GM10266 (cell line): Measurements from ENCODE around the gene CLEC16A.

Experiments
- DNase-seq: peaks from one replicate; pipeline ENCODE4 v3.0.0; 2012; ENCODE audit errors: extremely low spot score
- TF ChIP-seq, protein P1 (sequence below): IDR thresholded peaks from 2 replicates; pipeline ENCODE4 v1.5.1; 2012; ENCODE audit warnings: mild to moderate bottlenecking, low read depth; ENCODE audit not compliant: control insufficient read depth, insufficient read depth; ENCODE audit errors: missing control alignments

Gene CLEC16A

DNA sequence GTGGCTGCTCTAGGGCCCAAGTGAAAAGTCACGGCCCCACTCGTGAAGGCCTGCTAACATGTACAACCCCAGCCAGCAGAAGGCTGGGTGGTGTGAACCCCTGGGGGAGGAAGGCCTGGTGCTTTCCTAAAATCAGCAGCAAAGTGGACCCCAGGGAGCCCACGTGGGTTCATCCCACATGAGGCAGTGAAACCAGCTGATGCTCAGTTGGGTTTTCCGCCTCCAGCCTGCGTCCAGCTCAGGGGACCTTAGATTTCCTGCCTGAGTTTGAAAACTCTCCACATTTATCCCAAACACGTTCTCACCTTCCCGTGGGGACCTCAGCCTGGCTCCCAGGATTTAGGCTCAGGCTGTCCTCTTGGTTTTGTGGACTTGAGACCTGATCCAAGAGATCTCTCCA, 225.8 kb downstream of the CLEC16A start:
- DNase-seq: no peak

DNA sequence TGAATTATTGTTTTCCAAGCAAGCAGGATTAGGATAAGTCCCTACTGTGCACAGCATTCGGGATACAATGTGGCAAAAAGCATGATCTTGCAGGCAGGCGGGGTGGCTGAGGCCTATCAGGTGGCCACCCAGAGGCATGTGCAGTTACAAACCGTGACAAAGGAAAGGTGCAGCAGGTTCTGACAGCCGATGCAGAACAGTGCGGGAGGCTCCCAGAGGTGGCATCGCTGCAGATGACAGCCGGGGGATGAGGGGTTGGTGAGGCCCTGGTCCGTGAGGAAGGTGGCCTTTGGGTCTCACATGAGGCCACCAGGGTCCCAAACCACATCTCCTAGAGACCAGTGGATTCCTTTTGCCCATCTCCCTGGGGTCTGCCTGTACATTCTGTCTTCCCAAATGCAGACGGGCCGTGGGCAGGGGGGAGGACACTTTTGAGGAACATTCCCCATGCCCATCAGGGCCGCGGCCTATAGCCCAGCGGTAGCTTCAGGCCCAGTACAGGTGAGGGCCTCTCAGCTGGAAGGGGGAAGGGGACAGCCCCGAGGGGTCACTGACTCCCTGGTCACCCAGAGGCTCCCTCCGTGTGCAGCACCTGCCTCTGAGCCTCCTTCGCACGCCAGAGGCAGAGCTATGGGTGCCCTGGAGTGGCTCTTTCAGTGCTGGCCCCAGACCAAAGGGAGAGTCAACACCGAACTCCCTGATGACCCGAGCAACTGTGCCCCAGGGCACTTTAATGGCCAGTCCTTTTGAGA, 226.5 kb downstream of the CLEC16A start:
- TF ChIP-seq, protein P1, sequence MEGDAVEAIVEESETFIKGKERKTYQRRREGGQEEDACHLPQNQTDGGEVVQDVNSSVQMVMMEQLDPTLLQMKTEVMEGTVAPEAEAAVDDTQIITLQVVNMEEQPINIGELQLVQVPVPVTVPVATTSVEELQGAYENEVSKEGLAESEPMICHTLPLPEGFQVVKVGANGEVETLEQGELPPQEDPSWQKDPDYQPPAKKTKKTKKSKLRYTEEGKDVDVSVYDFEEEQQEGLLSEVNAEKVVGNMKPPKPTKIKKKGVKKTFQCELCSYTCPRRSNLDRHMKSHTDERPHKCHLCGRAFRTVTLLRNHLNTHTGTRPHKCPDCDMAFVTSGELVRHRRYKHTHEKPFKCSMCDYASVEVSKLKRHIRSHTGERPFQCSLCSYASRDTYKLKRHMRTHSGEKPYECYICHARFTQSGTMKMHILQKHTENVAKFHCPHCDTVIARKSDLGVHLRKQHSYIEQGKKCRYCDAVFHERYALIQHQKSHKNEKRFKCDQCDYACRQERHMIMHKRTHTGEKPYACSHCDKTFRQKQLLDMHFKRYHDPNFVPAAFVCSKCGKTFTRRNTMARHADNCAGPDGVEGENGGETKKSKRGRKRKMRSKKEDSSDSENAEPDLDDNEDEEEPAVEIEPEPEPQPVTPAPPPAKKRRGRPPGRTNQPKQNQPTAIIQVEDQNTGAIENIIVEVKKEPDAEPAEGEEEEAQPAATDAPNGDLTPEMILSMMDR: no peak
- no peak for DNase-seq

More for the DNA sequence above, 225.8 kb downstream of the CLEC16A start:
- TF ChIP-seq, protein P1: no peak

DNA sequence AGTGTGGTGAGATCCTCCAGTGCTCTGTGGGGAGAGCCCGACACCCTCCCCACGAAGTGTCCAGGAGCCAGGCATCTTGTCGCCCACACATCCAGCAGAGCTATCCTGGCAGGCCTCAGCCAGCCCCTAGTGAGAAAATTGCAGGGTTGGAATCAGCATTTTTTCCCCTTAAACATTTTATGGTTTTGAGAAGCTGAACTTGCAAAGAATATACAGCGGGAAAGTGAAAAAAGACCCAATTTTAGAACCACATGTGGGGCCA, 227.0 kb downstream of the CLEC16A start:
- DNase-seq: no peak
- TF ChIP-seq, protein P1: no peak

DNA sequence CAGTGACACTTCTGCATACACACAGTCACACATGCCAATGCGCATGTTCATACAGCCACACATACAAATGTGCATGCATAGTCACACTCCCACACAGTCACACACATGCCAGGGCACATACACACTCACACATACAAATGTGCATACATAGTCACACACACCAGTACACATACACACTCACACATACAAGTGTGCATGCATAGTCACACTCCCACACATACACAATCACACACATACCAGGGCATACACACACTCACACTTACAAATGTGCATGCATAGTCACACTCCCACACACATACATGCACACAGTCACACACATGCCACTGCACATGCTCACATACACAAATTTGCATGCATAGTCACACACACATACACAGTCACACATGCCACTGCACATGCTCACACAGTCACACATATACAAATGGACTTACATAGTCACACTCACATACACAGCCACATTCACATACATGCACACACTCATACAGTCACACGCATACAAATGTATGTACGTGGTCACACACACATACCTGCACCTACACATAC, 227.5 kb downstream of the CLEC16A start:
- TF ChIP-seq, protein P1: no peak
- no peak for DNase-seq

DNA sequence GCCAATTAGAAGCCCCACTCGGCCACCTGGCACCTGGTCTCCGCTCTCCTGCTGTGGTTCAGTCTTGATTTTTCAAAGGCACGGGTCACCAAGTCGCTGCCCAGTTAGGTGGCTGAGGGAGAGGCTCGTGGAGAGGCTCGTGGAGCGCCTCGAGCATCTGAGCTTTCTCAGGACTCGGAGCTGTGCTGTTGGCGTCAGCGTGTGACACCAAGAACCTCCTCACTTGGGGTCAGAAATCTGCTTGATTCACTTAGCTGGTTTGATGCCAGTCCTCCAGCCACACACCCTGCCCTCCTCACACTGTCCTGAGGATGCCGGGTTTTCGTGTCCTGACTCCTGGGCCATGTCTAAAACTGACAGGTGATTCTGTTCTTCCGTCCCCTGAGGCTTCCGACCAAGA, 229.1 kb downstream of the CLEC16A start:
- no peak for DNase-seq
- TF ChIP-seq, protein P1: no peak

DNA sequence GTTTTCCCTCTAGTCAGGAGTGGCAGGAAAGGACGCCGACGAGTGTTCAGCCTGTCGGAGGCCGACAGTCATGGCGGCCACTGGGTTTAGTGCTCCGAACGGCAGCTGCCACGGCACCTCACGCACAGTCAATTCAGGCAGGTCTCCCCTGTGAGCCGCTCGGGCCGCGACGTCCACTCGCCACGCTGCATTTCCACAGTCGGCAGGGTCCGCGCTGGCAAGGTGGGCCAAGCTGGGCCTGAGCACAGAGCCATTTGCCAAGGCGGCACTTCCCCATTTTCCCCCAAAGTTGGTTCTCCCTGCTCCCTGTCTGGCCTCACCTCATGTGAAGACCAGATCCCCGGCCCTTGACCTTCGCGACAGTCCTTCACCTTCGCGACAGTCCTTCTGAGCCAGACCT, 229.8 kb downstream of the CLEC16A start:
- TF ChIP-seq, protein P1: no peak
- no peak for DNase-seq

DNA sequence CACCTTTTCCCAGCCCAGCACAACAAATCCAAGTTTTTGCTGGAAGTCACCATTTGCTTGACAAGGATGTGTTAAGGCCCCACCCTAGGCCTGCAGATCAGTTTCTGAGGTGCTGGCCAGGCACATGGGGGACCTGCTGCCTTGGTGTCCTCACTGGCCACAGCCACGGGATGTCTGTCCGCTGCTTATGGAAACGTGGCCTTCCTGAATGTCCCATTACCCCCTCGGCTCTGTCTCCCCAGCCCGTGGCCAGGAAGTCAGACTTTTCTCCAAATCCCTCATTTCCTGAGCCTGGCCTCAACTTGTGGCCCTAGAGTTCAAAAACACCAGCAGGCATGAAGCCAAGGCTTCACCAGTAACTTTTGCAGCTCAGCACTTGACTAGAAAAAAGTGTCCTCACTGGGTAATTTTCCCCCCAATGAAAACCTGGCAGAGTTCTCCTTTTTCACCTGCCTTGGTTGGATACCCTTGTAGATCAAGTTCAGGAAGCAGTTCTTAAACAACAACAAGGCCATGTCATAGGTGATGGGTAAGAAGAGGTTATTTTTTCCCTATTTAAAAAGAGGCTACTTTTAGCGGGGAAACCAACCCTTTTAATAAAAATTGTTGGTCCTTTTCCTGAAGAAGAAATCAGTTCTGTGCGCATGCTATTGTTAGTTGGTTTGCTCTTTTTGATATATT, 230.9 kb downstream of the CLEC16A start:
- DNase-seq: no peak
- TF ChIP-seq, protein P1: no peak
